NCI-H446 (cell line): ENCODE measurements around the gene RHOT2.

Source experiments
- DNase-seq, 2 experiments: peaks; one replicate each; lab custom pipeline; 2025; lab: John Stamatoyannopoulos, UW

RHOT2 gene

DNA sequence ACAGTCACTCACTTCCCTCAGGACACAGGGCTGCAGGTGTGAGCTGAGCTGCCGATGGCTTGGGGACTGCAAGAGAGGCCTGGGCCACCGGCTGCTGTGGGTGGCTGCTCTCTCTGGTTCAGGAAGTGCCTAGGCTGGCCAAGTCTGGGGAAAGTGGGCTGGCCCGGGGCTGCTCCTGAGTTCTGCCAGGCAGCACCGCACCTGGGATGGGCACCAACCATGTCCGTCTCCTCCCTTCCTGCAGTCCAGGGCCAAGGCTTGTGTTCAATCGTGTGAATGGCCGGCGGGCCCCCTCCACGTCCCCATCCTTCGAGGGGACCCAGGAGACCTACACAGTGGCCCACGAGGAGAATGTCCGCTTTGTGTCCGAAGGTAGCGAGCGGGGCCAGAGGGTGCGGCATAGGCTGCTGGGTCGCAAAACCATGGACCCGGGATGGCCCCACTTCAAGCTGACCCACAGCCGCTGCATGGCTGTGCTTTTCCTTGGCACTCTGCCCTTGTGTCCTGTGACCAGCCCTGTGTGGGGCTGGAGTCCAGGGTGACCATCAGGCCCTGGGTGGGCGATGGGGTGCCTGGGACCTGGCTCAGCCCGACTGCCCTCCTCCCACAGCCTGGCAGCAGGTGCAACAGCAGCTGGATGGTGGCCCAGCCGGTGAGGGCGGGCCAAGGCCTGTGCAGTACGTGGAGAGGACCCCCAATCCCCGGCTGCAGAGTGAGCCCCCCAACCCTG lies 20.6 kb upstream of the RHOT2 start:
- DNase-seq: no peak

DNA sequence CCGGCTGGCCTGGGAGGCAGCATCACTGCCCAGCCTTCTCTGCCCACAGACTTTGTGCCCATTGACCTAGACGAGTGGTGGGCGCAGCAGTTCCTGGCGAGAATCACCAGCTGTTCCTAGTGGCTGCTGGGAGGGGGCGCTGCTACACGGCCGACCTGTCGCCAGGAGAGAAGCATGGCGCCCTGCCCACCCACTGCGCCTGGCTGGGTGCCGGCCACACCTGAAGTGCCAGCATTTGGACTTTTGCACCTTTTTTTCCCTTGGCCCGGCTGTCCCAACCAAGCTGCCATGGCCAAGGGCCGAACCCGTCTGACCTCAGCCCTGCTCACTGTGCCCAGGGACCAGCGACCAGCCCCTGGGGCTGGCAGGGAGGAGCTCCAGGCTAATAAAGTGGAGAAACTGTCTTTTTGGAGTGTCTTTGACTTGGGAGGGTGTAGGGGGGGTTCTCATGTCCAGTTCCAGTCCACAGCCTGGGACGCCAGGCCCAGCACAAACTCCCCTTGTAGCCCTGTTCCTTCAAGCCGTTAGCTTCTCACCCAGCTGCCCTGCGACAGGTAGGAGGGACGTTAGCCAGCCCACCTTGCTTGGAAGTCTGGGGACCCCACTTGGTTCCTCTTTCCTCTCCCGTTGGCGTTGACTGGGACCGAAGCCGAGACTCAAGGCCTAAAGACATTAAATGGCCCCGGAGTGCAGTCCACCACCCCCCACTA lies 19.7 kb upstream of the RHOT2 start:
- DNase-seq: peak in 1 of 2 experiments; percentile 46

DNA sequence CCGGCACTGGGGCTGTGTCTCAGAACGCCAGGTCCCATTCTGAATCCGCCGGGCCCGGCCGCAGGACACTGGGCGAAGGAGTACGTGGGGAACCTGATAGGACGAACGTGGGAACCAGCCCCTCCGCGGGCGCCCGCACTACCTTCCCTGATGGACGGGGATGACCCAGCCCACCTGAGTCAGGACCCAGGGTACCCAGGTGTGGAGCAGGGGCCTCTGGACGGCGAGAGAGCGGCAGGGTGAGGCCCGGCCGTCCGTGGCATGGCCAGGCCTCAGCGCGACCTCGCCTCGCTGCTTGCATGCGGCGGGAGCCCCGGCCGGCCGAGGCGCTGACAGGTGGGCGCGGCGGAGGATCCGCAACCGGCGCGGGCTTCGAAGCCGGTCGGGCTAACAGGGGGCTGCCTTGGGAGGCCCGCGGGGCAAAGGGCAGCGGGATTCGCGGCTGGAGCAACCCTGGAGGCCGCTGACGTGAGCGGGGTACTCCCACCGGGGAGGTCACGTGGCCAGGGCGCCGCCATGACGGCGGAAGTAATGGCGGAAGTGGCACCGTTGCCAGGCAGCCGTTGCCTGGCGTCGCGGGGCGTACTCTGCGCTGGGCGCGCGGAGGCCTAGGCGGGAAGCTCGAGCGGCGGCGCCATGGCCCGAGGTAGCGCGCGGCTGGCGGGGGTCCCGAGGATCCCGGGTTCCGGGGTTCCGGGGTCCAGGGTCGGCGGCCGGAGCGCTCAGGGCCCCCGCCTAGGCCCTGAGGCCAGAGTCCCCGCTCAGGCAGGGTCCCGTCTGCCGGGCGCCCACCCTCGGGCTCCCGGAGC lies 18.9 kb upstream of the RHOT2 start, which contains the start of gene WDR90:
WDR90 (plus strand) TSS at position 585 of the 809 bp plus-strand sequence; CDS start at position 637, 52 bp downstream.
- DNase-seq: peak; percentile 75 to 95

DNA sequence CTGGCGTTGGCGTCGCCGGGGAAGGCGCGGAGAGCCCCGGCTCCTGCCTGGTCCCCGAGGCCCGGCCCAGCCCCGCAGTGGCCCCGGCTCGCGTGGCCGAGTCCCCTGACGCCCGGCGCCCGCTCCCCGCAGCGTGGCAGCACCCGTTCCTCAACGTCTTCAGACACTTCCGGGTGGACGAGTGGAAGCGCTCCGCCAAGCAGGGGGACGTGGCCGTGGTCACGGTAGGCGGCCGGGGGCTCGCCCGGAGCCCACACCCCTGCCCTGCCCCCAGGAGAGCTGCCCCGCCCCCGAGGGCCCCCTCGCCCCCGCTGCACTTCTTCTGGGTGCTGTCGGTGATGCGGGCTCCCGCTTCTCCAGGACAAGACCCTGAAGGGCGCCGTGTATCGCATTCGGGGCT lies 18.3 kb upstream of the RHOT2 start:
- no peak for DNase-seq

DNA sequence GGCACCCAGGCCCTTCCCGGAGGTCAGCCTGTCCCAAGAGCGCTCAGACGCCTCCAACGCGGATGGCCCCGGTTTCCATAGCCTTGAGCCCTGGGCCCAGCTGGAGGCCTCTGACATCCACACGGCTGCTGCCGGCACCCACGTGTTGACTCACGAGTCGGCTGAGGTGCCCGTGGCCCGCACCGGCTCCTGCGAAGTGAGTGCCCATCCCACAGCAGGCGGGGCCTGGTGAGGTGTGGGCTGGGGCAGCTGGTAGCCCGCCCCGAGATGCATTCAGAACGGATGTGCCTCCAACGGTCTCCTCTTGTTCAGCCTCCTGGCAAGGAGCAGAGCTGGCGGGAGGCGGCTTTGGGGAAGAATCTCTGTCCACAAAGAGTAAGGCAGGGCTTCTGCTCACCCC lies 16.1 kb upstream of the RHOT2 start:
- DNase-seq: no peak

DNA sequence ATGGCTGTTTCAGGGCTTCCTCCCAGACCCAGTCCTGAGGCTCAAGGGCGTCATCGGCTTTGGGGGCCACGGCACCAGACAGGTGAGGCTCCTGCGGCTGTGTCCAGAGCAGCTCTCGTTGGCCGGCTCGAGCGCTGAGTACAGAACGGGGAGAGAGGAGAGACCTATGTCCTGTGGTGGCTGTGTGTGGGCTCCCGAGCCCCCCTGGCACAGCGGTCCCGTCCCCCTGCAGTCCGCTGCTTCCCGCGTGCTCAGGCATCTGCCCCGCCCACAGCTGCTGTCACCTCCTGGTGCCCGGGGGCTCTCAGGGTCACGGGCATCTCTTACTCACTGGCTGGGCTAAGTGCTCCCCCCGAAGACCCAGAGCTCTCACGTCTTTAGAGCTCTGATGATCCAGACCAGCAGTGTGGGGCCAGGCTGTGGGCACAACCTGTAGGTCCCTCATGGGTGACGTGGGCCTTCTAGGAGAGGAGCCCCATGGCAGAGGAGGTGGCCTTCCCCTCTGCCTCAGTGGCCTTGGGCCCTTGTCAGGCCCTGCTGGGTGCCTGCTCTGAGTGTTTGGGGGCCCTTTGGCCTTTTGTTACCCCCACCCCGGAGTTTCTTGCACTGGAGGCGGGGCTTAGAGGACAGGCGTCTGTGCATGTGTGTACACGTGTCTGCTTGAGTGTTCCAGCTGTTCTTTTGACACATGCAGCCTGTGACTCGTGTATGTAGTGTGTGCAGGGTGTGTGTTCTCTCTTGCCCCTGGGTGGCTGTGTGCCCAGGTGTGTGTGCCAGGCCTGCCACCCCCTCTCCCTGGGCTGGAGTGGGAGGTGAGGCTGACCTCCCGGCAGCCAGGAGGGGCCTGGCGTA lies 15.3 kb upstream of the RHOT2 start:
- no peak for DNase-seq

DNA sequence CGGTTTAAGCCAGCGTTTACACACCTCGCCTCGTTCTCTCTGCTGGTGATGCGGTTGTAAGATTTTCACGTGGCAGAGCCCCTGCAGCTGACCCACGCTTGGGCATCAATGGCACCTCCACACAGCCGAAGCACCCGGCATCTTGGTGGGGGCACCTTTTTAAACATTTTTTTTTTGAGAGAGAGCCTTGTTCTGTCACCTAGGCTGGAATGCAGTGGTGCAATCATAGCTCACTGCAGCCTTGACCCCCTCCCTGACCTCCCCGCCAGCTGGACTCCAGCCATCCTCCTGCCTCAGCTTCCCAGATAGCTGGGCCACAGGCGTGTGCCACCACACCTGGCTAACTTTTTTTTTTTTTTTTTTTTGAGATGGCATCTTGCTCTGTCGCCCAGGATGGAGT lies 13.9 kb upstream of the RHOT2 start:
- no peak for DNase-seq

DNA sequence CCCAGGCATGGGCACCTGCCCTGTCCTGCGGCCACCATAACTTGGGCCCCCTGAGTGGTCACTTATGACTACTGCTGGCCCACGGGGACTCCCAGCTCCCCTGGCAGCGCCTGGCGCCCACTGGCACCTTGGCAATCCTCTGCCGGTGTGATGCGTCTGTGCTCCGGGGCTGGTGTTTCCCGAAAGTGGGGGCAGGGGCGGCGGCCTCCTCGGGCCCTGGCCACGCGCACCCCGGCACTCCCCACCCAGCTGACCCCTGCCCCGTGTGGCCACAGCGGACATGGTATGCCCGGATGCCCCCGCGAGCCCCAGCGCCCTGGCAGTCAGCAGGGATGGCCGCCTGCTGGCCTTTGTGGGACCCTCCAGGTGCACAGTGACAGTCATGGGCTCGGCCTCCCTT lies 10.4 kb upstream of the RHOT2 start:
- no peak for DNase-seq

DNA sequence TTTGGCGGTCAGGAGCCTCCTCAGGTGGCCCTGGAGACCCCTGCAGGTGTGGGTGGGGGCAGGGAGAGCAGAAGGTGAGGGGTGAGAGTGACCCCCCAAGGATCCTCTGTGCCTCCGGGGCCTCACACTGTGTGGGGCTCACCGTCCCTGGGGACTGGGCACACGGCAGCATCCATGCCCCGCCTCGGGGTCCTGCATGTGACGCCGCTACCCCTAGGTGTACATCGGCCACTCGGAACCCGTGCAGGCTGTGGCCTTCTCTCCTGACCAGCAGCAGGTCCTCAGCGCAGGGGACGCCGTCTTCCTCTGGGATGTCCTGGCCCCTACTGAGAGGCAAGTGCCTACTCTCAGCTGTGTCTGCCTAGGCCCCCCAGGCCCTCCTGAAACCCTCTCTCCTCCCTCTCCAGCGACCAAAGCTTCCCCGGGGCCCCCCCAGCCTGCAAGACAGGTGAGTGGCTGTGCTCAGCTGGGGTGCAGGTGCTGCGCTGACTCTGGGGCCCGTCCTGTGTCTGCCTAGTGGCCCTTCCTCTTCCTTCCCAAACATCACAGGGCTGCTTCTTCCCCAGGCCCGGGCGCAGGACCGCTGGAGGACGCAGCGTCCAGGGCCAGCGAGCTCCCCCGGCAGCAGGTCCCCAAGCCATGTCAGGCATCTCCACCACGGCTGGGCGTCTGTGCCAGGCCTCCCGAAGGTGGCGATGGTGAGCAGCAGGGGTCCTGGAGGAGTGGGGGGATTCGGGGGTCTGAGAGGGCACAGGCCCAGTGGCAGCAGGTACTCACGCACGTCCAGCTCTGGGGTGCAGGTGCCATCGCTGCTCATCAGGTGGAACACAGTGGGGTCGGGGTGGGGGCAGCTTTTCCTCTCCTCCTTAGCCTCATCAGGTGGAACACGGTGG lies 9.0 kb upstream of the RHOT2 start:
- DNase-seq: no peak

DNA sequence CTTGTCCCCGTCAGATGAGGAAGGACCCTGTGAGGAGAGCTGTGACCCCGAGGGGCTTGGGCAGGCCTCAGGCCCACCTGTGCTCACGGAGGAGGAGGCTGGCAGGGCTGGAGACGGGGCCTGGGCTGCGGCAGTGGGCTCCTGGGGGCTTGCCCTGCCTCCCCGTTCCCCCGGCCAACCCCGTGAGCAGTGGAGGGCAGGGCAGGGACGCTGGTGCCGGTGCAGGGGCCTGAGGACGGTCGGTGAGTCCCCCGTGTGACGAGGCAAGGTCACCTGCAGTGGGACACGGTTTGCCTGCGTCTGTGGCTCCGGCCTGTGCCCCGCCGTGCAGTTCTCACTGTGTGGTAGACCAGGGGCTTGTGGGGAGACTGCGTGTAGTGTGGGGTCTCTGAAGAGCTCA lies 8.3 kb upstream of the RHOT2 start:
- DNase-seq: no peak

DNA sequence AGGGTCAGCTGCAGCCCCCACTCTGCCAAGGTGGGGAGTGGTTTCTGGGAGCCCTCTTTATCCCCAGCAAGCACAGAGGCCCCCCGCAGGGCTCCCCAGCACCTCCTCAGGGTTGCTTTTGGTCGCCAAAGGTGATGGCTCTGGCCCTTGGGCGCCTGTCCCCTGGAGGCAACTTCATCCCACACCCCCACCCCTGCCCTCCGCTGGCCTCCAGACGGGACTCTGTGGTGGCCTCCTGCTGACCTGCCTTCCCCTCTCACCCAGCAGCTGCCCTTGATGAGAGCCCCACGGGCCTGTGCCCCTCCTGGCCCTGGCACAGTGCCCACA lies 7.8 kb upstream of the RHOT2 start:
- no peak for DNase-seq

DNA sequence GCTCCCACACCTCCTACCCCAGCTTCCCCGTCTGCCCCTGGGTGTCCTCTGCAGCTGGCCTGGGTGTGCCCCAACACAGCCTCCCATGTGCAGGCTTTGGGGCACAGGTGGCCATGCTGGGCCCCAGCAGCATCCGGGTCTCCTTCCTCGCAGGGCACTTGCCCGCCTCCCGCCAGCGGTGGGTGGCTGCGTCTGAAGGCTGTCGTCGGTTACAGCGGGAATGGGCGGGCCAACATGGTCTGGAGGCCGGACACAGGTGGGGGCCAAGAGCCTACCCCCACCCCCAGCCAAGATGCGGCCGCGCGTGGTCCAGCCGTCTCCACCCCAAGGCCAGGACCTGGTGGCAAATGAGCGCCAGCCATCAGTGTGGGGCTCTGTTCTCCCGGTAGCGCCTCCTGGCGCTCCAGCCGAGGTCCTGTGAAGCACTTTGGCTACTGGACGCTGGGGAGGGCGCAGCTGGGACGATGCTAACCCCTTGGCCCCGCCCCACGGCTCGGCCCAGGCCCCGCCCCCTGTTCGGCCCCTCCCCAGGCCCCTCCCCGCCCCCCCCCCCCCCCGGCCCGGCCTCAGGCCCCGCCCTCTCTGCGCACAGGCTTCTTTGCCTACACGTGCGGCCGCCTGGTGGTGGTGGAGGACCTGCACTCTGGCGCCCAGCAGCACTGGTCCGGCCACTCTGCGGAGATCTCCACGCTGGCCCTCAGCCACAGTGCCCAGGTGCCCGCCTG lies 7.3 kb upstream of the RHOT2 start:
- no peak for DNase-seq

DNA sequence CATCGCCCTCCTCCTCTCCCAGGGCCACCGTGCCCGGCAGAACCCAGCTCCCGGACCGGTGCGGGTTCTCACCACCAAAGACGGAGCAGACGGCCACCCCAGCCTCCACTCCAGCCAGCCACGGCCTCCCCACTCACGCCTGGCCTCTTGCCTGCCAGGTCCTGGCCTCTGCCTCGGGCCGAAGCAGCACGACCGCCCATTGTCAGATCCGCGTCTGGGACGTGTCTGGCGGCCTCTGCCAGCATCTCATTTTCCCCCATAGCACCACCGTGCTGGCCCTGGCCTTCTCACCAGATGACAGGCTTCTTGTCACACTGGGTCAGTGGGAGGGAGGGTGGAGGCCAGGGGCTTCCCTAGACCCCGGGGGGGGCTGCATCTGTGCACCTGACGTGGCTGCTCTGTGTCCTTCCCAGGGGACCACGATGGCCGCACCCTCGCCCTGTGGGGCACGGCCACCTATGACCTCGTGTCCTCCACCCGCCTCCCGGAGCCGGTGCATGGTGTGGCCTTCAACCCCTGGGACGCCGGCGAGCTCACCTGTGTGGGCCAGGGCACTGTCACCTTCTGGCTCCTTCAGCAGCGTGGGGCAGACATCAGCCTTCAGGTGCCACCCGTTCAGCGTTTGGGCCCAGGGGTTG lies 6.6 kb upstream of the RHOT2 start:
- DNase-seq: no peak

DNA sequence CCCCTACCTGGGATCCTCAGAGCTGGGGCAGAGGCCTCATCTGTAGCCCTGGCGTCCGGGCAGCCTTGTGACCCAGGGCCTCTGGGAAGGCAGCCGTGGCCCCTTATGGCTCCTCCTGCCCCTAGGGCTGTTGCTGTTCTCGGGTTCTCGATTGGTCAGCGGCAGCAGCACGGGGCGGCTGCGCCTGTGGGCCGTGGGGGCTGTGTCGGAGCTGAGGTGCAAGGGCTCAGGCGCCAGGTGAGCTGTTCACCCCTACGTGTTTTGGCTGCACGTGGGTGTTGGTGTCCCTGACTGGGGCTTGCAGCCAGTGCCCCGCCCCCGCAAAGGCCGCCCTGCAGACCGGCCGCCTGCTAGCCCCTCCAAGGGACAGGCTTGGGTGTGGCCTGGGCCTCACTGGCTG lies 5.8 kb upstream of the RHOT2 start:
- no peak for DNase-seq

DNA sequence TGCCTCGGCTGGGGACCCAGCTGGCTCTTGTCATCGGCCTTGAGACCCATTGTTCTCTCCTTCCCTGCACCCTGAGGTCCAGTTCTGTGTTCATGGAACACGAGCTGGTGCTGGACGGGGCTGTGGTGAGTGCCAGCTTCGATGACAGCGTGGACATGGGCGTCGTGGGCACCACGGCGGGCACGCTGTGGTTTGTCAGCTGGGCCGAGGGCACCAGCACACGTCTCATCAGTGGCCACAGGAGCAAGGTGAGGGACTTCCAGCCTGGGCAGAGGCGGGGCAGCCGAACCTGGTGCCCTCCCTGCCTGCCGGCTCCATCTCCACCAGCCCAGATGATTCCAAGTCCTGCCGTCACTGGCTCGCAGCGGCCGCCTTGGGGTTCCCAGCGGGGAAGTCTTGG lies 5.3 kb upstream of the RHOT2 start:
- DNase-seq: no peak

DNA sequence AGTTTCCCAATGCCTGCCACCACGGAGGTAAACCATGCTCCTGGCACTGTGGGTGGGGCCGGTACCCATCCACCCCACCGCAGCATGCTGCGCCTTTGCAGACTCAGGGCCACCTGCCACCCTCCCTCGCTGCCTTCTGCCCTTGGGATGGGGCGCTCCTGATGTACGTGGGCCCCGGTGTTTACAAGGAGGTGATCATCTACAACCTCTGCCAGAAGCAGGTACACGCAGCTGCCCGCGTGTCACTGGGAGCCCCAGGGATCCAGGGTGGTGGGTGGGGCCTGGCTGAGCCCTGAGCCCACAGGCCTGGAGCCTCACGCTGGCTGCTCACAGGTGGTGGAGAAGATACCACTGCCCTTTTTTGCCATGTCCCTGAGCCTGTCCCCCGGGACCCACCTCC lies 1.4 kb upstream of the RHOT2 start:
- no peak for DNase-seq

DNA sequence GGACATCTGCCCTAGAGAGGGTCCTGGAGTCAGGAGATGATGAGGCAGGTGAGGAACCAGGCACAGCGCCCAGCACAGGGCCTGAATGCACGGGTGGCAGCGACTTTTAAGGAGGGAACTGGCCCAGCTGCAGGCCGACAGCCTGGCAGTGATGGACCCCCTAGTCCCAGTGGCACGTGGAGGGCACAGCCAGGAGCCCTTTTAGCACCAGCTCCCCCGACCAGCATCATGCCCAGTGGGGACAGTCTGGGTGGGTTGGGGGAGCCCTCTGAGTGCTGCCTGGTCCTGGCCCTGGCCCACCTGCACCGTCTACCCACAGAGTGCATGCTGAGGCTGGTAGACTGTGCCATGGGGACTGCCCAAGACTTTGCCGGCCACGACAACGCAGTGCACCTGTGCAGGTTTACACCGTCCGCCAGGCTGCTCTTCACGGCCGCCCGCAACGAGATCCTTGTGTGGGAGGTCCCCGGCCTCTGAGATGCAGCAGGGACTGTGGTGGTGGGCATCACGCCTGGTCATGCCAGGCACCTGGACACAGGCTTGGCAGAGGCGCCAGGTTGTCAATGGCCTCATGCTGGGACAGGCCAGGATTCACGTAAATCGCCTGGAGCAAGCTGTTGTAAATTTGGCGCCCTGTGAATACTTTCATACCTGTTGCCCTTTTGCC lies 686 bp upstream of the RHOT2 start:
- no peak for DNase-seq

DNA sequence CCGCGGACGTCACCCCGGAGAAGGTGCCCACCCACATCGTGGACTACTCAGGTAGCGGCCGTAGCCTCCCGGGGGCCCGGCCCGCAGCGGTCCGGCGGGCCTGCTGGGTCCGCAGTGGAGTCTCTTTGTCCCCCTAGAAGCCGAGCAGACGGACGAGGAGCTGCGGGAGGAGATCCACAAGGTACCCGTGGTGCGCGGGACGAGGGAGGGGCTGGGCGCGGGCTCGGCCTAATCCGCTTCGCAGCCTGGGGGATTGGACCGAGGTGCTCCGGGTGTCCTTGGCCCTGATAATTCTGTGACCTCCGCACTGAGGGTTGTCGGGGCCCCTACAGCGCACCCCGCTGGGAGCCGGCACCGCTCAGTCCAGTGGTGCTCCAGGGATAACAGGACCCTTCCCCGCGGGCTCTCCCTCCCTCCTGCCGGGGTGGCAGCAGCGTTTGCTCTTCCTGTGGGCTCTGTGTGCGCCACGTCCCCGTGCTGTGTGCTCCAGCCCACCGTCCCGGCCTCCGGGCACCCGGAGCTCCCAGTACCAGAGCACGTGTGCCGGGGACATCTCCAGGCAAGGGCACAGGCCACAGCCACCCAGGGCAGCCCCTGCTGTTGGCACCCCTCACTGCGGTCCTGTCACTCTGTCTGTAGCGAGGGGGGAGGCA lies 713 bp downstream of the RHOT2 start:
- DNase-seq: no peak

DNA sequence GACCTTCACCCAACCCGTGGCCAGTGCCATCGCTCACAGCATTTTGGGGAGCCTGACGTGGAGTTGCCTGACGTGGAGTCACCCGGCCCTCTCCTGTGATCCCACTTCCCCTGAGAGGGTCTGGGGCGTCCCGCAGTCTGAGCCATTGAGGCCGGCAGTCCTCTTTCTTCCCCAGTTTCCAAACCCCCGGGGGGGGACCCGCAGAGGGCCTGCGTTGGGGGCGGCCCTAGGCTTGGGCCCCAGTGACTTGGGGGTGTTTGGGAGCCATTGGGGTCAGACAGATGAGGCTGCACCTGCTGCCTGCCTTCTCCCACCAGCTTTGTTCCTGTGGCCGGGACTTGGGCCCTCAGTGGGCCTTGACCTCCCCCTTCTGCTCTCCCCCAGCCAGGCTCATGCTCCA lies 1.7 kb downstream of the RHOT2 start:
- DNase-seq: no peak
